ENCODE data around the gene KIAA1958.

KIAA1958 gene

GRCh38 chr9:112551641-112552040 lies 65.0 kb downstream of the KIAA1958 start:
- TF ChIP-seq CTCF (IDR thresholded peaks at IDR 0.05; ENCODE audit: low read depth, low read length, missing control alignments) = no peak
- DNase-seq (ENCODE audit: low read depth) = no peak

GRCh38 chr9:112552229-112553056 lies 65.8 kb downstream of the KIAA1958 start:
- no peak for TF ChIP-seq CTCF (IDR thresholded peaks at IDR 0.05; ENCODE audit: low read depth, low read length, missing control alignments)
- no peak for DNase-seq (ENCODE audit: low read depth)
- H3K4me3 ChIP-seq (ENCODE audit: low read depth, low read length) = no peak overlapping the region

More at GRCh38 chr9:112551641-112552040, 65.0 kb downstream of the KIAA1958 start:
- no peak overlapping the region for H3K4me3 ChIP-seq (ENCODE audit: low read depth, low read length)

- H3K4me3 ChIP-seq (ENCODE audit: low read depth, low read length) = no peak overlapping the region
- no peak for TF ChIP-seq CTCF (IDR thresholded peaks at IDR 0.05; ENCODE audit: low read depth, low read length, missing control alignments)
- DNase-seq (ENCODE audit: low read depth) = no peak
These were observed 66.7 kb downstream of the KIAA1958 start for GRCh38 chr9:112553256-112553826.

- no peak for TF ChIP-seq CTCF (IDR thresholded peaks at IDR 0.05; ENCODE audit: low read depth, low read length, missing control alignments)
- no peak for DNase-seq (ENCODE audit: low read depth)
- no peak overlapping the region for H3K4me3 ChIP-seq (ENCODE audit: low read depth, low read length)
These were observed 67.9 kb downstream of the KIAA1958 start for GRCh38 chr9:112554516-112554915.

- DNase-seq (ENCODE audit: low read depth) = no peak
- H3K4me3 ChIP-seq (ENCODE audit: low read depth, low read length) = no peak overlapping the region
- TF ChIP-seq CTCF (IDR thresholded peaks at IDR 0.05; ENCODE audit: low read depth, low read length, missing control alignments) = no peak
These were observed 68.5 kb downstream of the KIAA1958 start for GRCh38 chr9:112555101-112555643.

- no peak for TF ChIP-seq CTCF (IDR thresholded peaks at IDR 0.05; ENCODE audit: low read depth, low read length, missing control alignments)
- no peak overlapping the region for H3K4me3 ChIP-seq (ENCODE audit: low read depth, low read length)
- no peak for DNase-seq (ENCODE audit: low read depth)
These were observed 69.3 kb downstream of the KIAA1958 start for GRCh38 chr9:112555844-112556482.
